KMS-11 (cell line): ENCODE data around the gene PARVA.

Source experiments
- H2AFZ ChIP-seq: fragments of 200-600 bp; sonication (generic); 2 replicates; pipeline ENCODE4 v1.6.1; 2016; ENCODE audit warnings: antibody characterized with exemption, mixed run types, low read depth
- H3K27ac ChIP-seq: fragments of 200-600 bp; sonication (generic); 2 replicates; pipeline ENCODE4 v1.6.1; 2016; ENCODE audit warnings: mild to moderate bottlenecking, mixed run types
- H3K27me3 ChIP-seq: fragments of 200-600 bp; sonication (generic); 2 replicates; pipeline ENCODE4 v1.6.1; 2017; ENCODE audit warnings: mild to moderate bottlenecking, low read depth, mixed run types, moderate library complexity; ENCODE audit not compliant: insufficient read depth
- H3K36me3 ChIP-seq: fragments of 200-600 bp; sonication (generic); 2 replicates; pipeline ENCODE4 v1.6.1; 2017; ENCODE audit warnings: mild to moderate bottlenecking, mixed run types; ENCODE audit not compliant: insufficient read depth
- H3K4me1 ChIP-seq: fragments of 200-600 bp; sonication (generic); 2 replicates; pipeline ENCODE4 v1.6.1; 2016; ENCODE audit warnings: mild to moderate bottlenecking, low read depth, mixed run types; ENCODE audit not compliant: poor library complexity, severe bottlenecking
- H3K4me2 ChIP-seq: fragments of 200-600 bp; sonication (generic); 2 replicates; pipeline ENCODE4 v1.7.0; 2016; ENCODE audit warnings: mild to moderate bottlenecking, mixed run types
- H3K4me3 ChIP-seq: fragments of 200-600 bp; sonication (generic); IDR thresholded peaks from 2 replicates; pipeline ENCODE4 v1.6.1; 2017; ENCODE audit warnings: low read depth, low read length, mixed read lengths; ENCODE audit not compliant: insufficient read depth
- H3K79me2 ChIP-seq: fragments of 200-600 bp; sonication (generic); 2 replicates; pipeline ENCODE4 v1.6.1; 2016; ENCODE audit warnings: low read depth, mixed run types; ENCODE audit not compliant: insufficient read depth
- H3K9ac ChIP-seq: fragments of 200-600 bp; sonication (generic); 2 replicates; pipeline ENCODE4 v1.6.1; 2016; ENCODE audit warnings: mild to moderate bottlenecking, mixed run types
- H4K20me1 ChIP-seq: fragments of 200-600 bp; sonication (generic); 2 replicates; pipeline ENCODE4 v1.6.1; 2016; ENCODE audit warnings: mild to moderate bottlenecking, mixed run types; ENCODE audit not compliant: insufficient read depth
- TF ChIP-seq, protein P1 (sequence below): fragments of 200-600 bp; sonication (generic); conservative IDR thresholded peaks from 2 replicates; pipeline ENCODE4 v1.6.1; 2017; ENCODE audit warnings: low read depth, mild to moderate bottlenecking, antibody characterized with exemption, low read length, moderate library complexity, mixed read lengths

The PARVA gene

DNA sequence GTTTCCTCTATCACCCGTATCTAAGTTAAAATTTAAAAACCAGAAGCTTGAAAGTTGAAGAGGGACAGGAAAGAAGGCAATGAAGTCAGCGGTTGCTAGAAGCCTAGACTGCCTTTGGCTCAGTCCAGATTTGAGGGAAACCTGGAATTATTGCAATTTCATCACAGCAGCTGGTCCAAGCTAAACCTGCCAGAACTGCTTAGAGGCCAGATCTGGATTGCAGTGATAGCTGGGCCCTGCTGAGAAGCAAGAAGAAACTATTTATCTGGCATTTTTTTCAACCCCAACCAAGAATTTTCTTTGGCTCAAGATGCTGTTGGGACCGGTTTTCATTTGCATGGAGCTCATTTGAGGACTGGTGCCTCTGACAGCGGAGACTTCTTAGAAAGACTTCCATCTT lies 175.3 kb downstream of the PARVA start:
- H3K4me1 ChIP-seq, result no peaks in the 10 kb centered on the region
- no peaks in the 10 kb centered on the region for H3K27me3 ChIP-seq
- no peak overlapping the region for H3K4me2 ChIP-seq
- H3K79me2 ChIP-seq, result no peaks in the 10 kb centered on the region
- no peak overlapping the region for H3K27ac ChIP-seq
- H3K9ac ChIP-seq, result no peak overlapping the region
- H4K20me1 ChIP-seq, result no peaks in the 10 kb centered on the region
- no peak overlapping the region for H2AFZ ChIP-seq
- no peaks in the 10 kb centered on the region for H3K36me3 ChIP-seq
- no peak overlapping the region for H3K4me3 ChIP-seq
- TF ChIP-seq, protein P1, sequence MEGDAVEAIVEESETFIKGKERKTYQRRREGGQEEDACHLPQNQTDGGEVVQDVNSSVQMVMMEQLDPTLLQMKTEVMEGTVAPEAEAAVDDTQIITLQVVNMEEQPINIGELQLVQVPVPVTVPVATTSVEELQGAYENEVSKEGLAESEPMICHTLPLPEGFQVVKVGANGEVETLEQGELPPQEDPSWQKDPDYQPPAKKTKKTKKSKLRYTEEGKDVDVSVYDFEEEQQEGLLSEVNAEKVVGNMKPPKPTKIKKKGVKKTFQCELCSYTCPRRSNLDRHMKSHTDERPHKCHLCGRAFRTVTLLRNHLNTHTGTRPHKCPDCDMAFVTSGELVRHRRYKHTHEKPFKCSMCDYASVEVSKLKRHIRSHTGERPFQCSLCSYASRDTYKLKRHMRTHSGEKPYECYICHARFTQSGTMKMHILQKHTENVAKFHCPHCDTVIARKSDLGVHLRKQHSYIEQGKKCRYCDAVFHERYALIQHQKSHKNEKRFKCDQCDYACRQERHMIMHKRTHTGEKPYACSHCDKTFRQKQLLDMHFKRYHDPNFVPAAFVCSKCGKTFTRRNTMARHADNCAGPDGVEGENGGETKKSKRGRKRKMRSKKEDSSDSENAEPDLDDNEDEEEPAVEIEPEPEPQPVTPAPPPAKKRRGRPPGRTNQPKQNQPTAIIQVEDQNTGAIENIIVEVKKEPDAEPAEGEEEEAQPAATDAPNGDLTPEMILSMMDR, result no peak

DNA sequence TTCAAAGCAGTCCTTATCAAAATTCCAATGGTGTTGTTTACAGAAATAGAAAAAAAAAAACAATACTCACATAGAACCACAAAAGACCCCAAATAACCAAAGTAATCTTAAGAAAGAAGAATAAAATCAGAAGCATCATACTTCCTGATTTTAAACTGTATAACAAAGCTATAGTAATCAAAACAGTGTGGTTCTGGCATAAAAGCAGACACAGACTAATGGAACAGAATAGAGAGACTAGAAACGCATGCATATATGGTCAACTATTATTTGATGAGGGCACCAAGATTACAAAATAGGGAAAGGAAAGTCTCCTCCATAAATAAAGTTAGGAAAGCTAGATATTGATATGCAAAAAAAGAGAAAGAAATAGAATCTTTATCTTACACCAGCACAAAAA lies 176.8 kb downstream of the PARVA start:
- Histone ChIP-seq H3K4me3 (no peak overlapping the region), H2AFZ (no peak overlapping the region), H3K4me1 (no peaks in the 10 kb centered on the region), H3K9ac (no peak overlapping the region), H3K79me2 (no peaks in the 10 kb centered on the region), H3K4me2 (no peak overlapping the region), H3K27me3 (no peaks in the 10 kb centered on the region), H3K27ac (no peak overlapping the region), H4K20me1 (no peaks in the 10 kb centered on the region), H3K36me3 (no peaks in the 10 kb centered on the region)
- TF ChIP-seq, protein P1, result no peak

DNA sequence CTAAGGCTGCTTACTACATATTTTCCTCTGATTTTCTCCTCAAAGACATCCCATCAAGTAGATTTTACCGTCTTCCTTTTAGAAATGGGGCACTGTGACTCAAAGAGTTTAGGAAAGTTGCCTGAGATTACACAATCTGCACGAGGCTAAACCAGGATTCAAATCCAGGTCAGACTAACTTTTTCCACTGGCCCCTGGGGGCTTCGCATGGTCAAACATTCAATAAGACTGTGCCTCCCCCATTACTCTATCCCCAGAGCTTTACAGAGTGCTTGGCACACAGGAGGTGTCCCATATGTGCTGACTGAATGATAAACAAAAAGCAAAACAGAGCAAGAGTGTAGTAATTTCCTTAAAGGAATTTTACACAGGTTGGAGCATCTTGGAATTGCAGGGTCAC lies 178.8 kb downstream of the PARVA start:
- TF ChIP-seq, protein P1, result no peak
- H3K27ac ChIP-seq, result no peak overlapping the region
- no peak overlapping the region for H2AFZ ChIP-seq
- H3K9ac ChIP-seq, result no peak overlapping the region
- H3K79me2 ChIP-seq, result no peaks in the 10 kb centered on the region
- H3K27me3 ChIP-seq, result no peaks in the 10 kb centered on the region
- no peak overlapping the region for H3K4me3 ChIP-seq
- H3K4me2 ChIP-seq, result no peak overlapping the region
- H3K4me1 ChIP-seq, result no peaks in the 10 kb centered on the region
- H3K36me3 ChIP-seq, result no peaks in the 10 kb centered on the region
- H4K20me1 ChIP-seq, result no peaks in the 10 kb centered on the region

DNA sequence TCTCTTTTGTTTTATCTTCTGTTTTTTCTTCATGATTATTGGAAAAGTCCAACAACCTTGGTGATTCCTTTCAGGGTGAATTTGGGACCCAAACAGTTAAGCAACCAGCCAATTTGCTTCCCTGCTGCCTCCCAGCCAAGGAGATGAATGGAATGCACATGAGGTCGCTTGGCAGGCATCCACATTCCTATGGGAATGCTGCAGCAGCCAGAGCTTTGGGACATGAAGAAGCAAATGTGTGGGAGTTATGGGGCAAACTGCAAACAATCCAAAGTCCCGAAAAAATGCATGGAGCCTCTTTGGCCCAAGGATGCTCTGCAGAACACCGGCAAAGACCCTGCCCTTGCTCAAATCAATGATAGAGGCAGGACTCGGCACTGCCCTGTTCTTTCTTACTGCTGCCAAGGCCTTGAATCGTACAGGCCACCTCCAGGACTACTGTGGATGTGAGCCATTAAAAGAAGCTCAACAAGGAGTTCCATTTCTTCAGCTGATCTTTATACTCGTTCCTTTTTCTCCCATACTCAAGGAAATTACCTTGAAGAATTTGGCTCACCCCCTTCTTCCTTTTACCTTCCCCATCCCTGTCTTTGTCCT lies 179.5 kb downstream of the PARVA start:
- H3K36me3 ChIP-seq, result no peaks in the 10 kb centered on the region
- H3K4me3 ChIP-seq, result no peak overlapping the region
- TF ChIP-seq, protein P1, result no peak
- H3K9ac ChIP-seq, result no peak overlapping the region
- H3K4me2 ChIP-seq, result no peak overlapping the region
- H3K27me3 ChIP-seq, result no peaks in the 10 kb centered on the region
- H2AFZ ChIP-seq, result no peak overlapping the region
- no peak overlapping the region for H3K27ac ChIP-seq
- no peaks in the 10 kb centered on the region for H3K79me2 ChIP-seq
- no peaks in the 10 kb centered on the region for H3K4me1 ChIP-seq
- no peaks in the 10 kb centered on the region for H4K20me1 ChIP-seq
